T-helper 2 cell treated with Interferon-gamma antibody and Interleukin-4, amounts not matched to agents 100 ng/mL and 5 ng/mL, for 36 hours (primary cell): ENCODE results near the gene MATN1. TPM values are rescaled to one million over a fixed set of nuclear protein-coding genes. Genes with fewer than 3 reads are reported as not detected.

Source experiments
- intact Hi-C: fragments of 100-400 bp; cut with micrococcal nuclease; formaldehyde crosslinking; loops from one replicate; pipeline ENCODE4 v1.15.1; 2023
- total RNA-seq: library from RNA; stranded (reverse); gene quantifications from 2 replicates; pipeline ENCODE4 v1.2.3, GENCODE V29; 2022

Gene MATN1
- total RNA-seq, 1 donor from 2014 or later: not detected

GRCh38 chr1:30734106-30734505 lies 10.7 kb upstream of the MATN1 start:
- intact Hi-C loops: no loop called here

- intact Hi-C loops: no loop called here
These were observed 10.1 kb upstream of the MATN1 start for GRCh38 chr1:30733493-30733892.

- intact Hi-C loops: no loop called here
These were observed 9.1 kb upstream of the MATN1 start for GRCh38 chr1:30732277-30732996.

GRCh38 chr1:30731806-30732276 lies 8.5 kb upstream of the MATN1 start:
- intact Hi-C loops: no loop called here

- intact Hi-C loops: no loop called here
These were observed 7.9 kb upstream of the MATN1 start for GRCh38 chr1:30731109-30731805.

GRCh38 chr1:30730346-30731108 lies 7.1 kb upstream of the MATN1 start:
- intact Hi-C loops: no loop called here

GRCh38 chr1:30729901-30730300 lies 6.5 kb upstream of the MATN1 start:
- intact Hi-C loops: no loop called here

- intact Hi-C loops: no loop called here
These were observed 5.7 kb upstream of the MATN1 start for GRCh38 chr1:30728832-30729638.

GRCh38 chr1:30728340-30728739 lies 5.0 kb upstream of the MATN1 start:
- intact Hi-C loops: no loop called here

GRCh38 chr1:30727824-30728223 lies 4.4 kb upstream of the MATN1 start:
- intact Hi-C loops: no loop called here

- intact Hi-C loops: no loop called here
These were observed 3.6 kb upstream of the MATN1 start for GRCh38 chr1:30726773-30727684.

GRCh38 chr1:30726236-30726635 lies 2.9 kb upstream of the MATN1 start:
- intact Hi-C loops: no loop called here

GRCh38 chr1:30725450-30726095 lies 2.2 kb upstream of the MATN1 start:
- intact Hi-C loops: no loop called here

- intact Hi-C loops: no loop called here
These were observed 1.5 kb upstream of the MATN1 start for GRCh38 chr1:30724655-30725421.

- intact Hi-C loops: no loop called here
These were observed 790 bp upstream of the MATN1 start for GRCh38 chr1:30724175-30724574.

GRCh38 chr1:30721812-30722537 lies 1.4 kb downstream of the MATN1 start:
- intact Hi-C loops: no loop called here

GRCh38 chr1:30721341-30721793 lies 2.0 kb downstream of the MATN1 start:
- intact Hi-C loops: no loop called here
